Liver (tissue), 9 donors: Measurements from ENCODE around the gene PIKFYVE. TPM values are rescaled to one million over a fixed set of nuclear protein-coding genes. Genes with fewer than 3 reads are reported as not detected.

Experiments used
- DNase-seq: peaks from one replicate; pipeline ENCODE4 v3.0.0-alpha.2; 2017; ENCODE audit warnings: low spot score
- H3K27ac ChIP-seq, 2 donors: one replicate each; pipeline ENCODE4 v1.7.0; 2013; ENCODE audit warnings: inconsistent platforms in 2 of 2, low read length in 2 of 2, control low read depth in 1 of 2, low read depth in 1 of 2, mild to moderate bottlenecking in 1 of 2
- H3K27me3 ChIP-seq, 4 donors: one replicate each; pipeline versions ENCODE4 v1.6.1 to v1.7.0; 2013; ENCODE audit warnings: low read length in 3 of 4, inconsistent platforms in 1 of 4, mild to moderate bottlenecking in 1 of 4, moderate library complexity in 1 of 4; ENCODE audit not compliant: control insufficient read depth in 4 of 4, insufficient read depth in 4 of 4
- H3K36me3 ChIP-seq, 4 donors: one replicate each; pipeline versions ENCODE4 v1.6.1 to v1.7.0; 2013; ENCODE audit warnings: low read length in 3 of 4, mild to moderate bottlenecking in 3 of 4, low read depth in 1 of 4, moderate library complexity in 1 of 4; ENCODE audit not compliant: control insufficient read depth in 4 of 4, insufficient read depth in 3 of 4
- H3K4me1 ChIP-seq, 4 donors: one replicate each; pipeline versions ENCODE4 v1.6.1 to v1.7.0; 2013; ENCODE audit warnings: low read length in 3 of 4, mild to moderate bottlenecking in 3 of 4, moderate library complexity in 1 of 4; ENCODE audit not compliant: control insufficient read depth in 4 of 4, insufficient read depth in 4 of 4
- H3K4me3 ChIP-seq, 3 donors: one replicate each; pipeline versions ENCODE4 v1.6.1 to v1.7.0; 2013; ENCODE audit warnings: low read length in 3 of 3, control low read depth in 1 of 3, low read depth in 1 of 3, mild to moderate bottlenecking in 1 of 3
- H3K9ac ChIP-seq, 2 donors: one replicate each; pipeline ENCODE4 v1.7.0; 2013; ENCODE audit warnings: low read length in 2 of 2, mild to moderate bottlenecking in 2 of 2, moderate library complexity in 2 of 2, control low read depth in 1 of 2, low read depth in 1 of 2
- H3K9me3 ChIP-seq, 4 donors: one replicate each; pipeline versions ENCODE4 v1.6.1 to v1.7.0; 2013; ENCODE audit warnings: low read length in 3 of 4; ENCODE audit not compliant: control insufficient read depth in 4 of 4
- ATF3 ChIP-seq: IDR thresholded peaks from 2 replicates; pipeline ENCODE4 v1.6.1; 2016; ENCODE audit warnings: antibody characterized with exemption
- CTCF ChIP-seq: fragments of 150-350 bp; IDR thresholded peaks from 2 replicates; pipeline ENCODE4 v1.5.1; 2017; ENCODE audit warnings: improper control_type of control experiment, low read depth, low read length; ENCODE audit not compliant: missing input control
- EGR1 ChIP-seq, 2 donors: IDR thresholded peaks; 2 replicates each; pipeline ENCODE4 v1.6.1; 2016 to 2018; ENCODE audit warnings: antibody characterized with exemption in 2 of 2, low read depth in 2 of 2
- FOXA1 ChIP-seq: IDR thresholded peaks from 2 replicates; pipeline ENCODE4 v1.6.1; 2016; ENCODE audit warnings: antibody characterized with exemption
- FOXA2 ChIP-seq: IDR thresholded peaks from 2 replicates; pipeline ENCODE4 v1.6.1; 2016; ENCODE audit warnings: antibody characterized with exemption
- GABPA ChIP-seq, 2 donors: IDR thresholded peaks in 1 of 2; conservative IDR thresholded peaks in 1 of 2; 2 replicates each; pipeline ENCODE4 v1.6.1; 2016; ENCODE audit warnings: antibody characterized with exemption in 2 of 2, mild to moderate bottlenecking in 1 of 2, moderate library complexity in 1 of 2
- HNF4A ChIP-seq, 2 donors: conservative IDR thresholded peaks; 2 replicates each; pipeline ENCODE4 v1.6.1; 2016; ENCODE audit warnings: antibody characterized with exemption in 2 of 2, mild to moderate bottlenecking in 2 of 2
- HNF4G ChIP-seq: IDR thresholded peaks from 2 replicates; pipeline ENCODE4 v1.6.1; 2016; ENCODE audit warnings: antibody characterized with exemption
- JUND ChIP-seq, 2 donors: IDR thresholded peaks; 2 replicates each; pipeline ENCODE4 v1.6.1; 2016; ENCODE audit warnings: antibody characterized with exemption in 2 of 2
- MAX ChIP-seq: IDR thresholded peaks from 2 replicates; pipeline ENCODE4 v1.6.1; 2016; ENCODE audit warnings: antibody characterized with exemption
- NR2F2 ChIP-seq: IDR thresholded peaks from 2 replicates; pipeline ENCODE4 v1.6.1; 2016; ENCODE audit warnings: antibody characterized with exemption
- RAD21 ChIP-seq, 2 donors: IDR thresholded peaks; 2 replicates each; pipeline ENCODE4 v1.6.1; 2016; ENCODE audit warnings: antibody characterized with exemption in 2 of 2, mild to moderate bottlenecking in 2 of 2
- REST ChIP-seq: IDR thresholded peaks from 2 replicates; pipeline ENCODE4 v1.6.1; 2016; ENCODE audit warnings: antibody characterized with exemption, mild to moderate bottlenecking
- RXRA ChIP-seq, 2 donors: IDR thresholded peaks; 2 replicates each; pipeline ENCODE4 v1.6.1; 2017 to 2018; ENCODE audit warnings: antibody characterized with exemption in 2 of 2, mild to moderate bottlenecking in 1 of 2
- SP1 ChIP-seq: IDR thresholded peaks from 2 replicates; pipeline ENCODE4 v1.6.1; 2018; ENCODE audit warnings: antibody characterized with exemption, mild to moderate bottlenecking
- TAF1 ChIP-seq: conservative IDR thresholded peaks from 2 replicates; pipeline ENCODE4 v1.6.1; 2016; ENCODE audit warnings: antibody characterized with exemption, mild to moderate bottlenecking
- YY1 ChIP-seq: IDR thresholded peaks from 2 replicates; pipeline ENCODE4 v1.6.1; 2016; ENCODE audit warnings: antibody characterized with exemption, mild to moderate bottlenecking
- ZBTB33 ChIP-seq: IDR thresholded peaks from 2 replicates; pipeline ENCODE4 v1.6.1; 2016; ENCODE audit warnings: antibody characterized with exemption
- WGBS: extraction: QIAGEN DNeasy Blood & Tissue Kit; methylation state at CpG from one replicate; pipeline ENCODE4 v1.1.7; 2013; 5-methylcytosine and 5-hydroxymethylcytosine counted together
- polyA plus RNA-seq, 2 donors: library from polyadenylated mRNA; stranded (reverse) in 1 of 2; unstranded in 1 of 2; fragments of 200-250 nt in 1 of 2; fragments of >200 nt in 1 of 2; fragmentation: Nextera tagmentation in 1 of 2; extraction: Ambion mirVana in 1 of 2; gene quantifications; one replicate each; pipeline versions ENCODE4 v1.2.1 to v1.2.3, GENCODE V29; 2013 to 2015
- total RNA-seq, 2 donors: library from RNA; depleted of rRNA; stranded (reverse); fragments of >200 nt; gene quantifications; one replicate each; pipeline ENCODE4 v1.2.3, GENCODE V29; 2014
- donor health status: healthy.
- donor health status: healthy.
- donor health status: healthy.
- donor health status: healthy.
- donor health status: healthy.

The PIKFYVE gene
- total and polyA plus RNA-seq, 4 donors, result 3.5 to 23.1 (median 9.1) TPM

- TF ChIP-seq HNF4A (conservative IDR thresholded peaks at IDR 0.05), result no peak
- TF ChIP-seq JUND (IDR thresholded peaks at IDR 0.05), result no peak
- no peak for TF ChIP-seq RAD21 (IDR thresholded peaks at IDR 0.05)
Observed at GRCh38 chr2:208278549-208278948, 12.5 kb downstream of the PIKFYVE start (continued).

GRCh38 chr2:208279236-208279635 lies 13.2 kb downstream of the PIKFYVE start:
- no peak for TF ChIP-seq FOXA2
- no peak for TF ChIP-seq HNF4A (conservative IDR thresholded peaks at IDR 0.05)
- no peak for TF ChIP-seq NR2F2
- no peak for TF ChIP-seq ATF3
- TF ChIP-seq FOXA1, result no peak
- TF ChIP-seq MAX, result no peak
- 96% methylated on average over 2 of the region's 2 CpGs for WGBS
- no peak overlapping the region for H3K9ac ChIP-seq

DNA sequence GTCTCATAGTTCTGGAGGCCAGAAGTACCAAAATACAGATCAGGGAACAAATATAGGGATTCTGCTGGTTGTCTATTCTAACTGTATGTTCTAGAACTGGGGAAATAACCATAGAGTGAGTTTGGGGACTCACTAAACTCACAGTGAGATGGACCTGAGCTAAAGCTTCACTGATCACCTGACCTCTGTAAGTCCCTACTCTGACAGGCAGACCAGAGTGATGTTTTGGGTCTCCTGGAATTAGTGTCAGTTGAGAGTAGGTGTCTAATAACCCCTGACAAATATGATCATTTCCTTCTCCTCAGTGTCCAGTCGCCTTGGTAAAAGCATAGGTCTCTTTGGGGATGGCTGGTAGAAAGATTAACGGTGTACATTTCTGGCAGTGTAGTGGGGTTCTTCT lies 14.2 kb downstream of the PIKFYVE start:
- TF ChIP-seq RAD21 (IDR thresholded peaks at IDR 0.05) (no peak), FOXA2 (no peak), CTCF (no peak), HNF4A (conservative IDR thresholded peaks at IDR 0.05) (no peak), ZBTB33 (no peak), FOXA1 (no peak), ATF3 (no peak), RXRA (IDR thresholded peaks at IDR 0.05) (no peak), TAF1 (no peak), JUND (IDR thresholded peaks at IDR 0.05) (no peak), YY1 (no peak), REST (no peak), MAX (no peak), HNF4G (no peak), SP1 (no peak), NR2F2 (no peak), GABPA (IDR thresholded peaks at IDR 0.05 in 1 of 2, conservative IDR thresholded peaks at IDR 0.05 in 1 of 2) (no peak), EGR1 (IDR thresholded peaks at IDR 0.05; ENCODE audit: low read depth in 2 of 2) (no peak)
- Histone ChIP-seq H3K4me1 (no peaks in the 10 kb centered on the region), H3K9me3 (no peaks in the 10 kb centered on the region), H3K27ac (no peak overlapping the region), H3K27me3 (no peaks in the 10 kb centered on the region), H3K36me3 (peaks cover 5 to 51% (median 47%) of the 10 kb centered on the region in 4 donors), H3K9ac (no peak overlapping the region), H3K4me3 (no peak overlapping the region)
- 97% methylated on average over 2 of the region's 2 CpGs for WGBS
- DNase-seq, result no peak

More at GRCh38 chr2:208279236-208279635, 13.2 kb downstream of the PIKFYVE start:
- no peak overlapping the region for H3K4me3 ChIP-seq
- no peak overlapping the region for H3K27ac ChIP-seq
- no peaks in the 10 kb centered on the region for H3K27me3 ChIP-seq
- no peak for DNase-seq
- H3K4me1 ChIP-seq, result no peaks in the 10 kb centered on the region
- H3K9me3 ChIP-seq, result no peaks in the 10 kb centered on the region
- H3K36me3 ChIP-seq, result peaks cover 5 to 54% (median 50%) of the 10 kb centered on the region in 4 donors
